GM18508 (cell line): ENCODE data around the gene AP4B1.

ENCODE experiments used
- ATAC-seq: cut with Tn5 transposase; IDR thresholded peaks from one replicate; pipeline ENCODE4 v1.9.1; 2021; ENCODE audit warnings: moderate number of reproducible peaks; ENCODE audit not compliant: insufficient read depth, unreplicated experiment

Gene AP4B1

DNA sequence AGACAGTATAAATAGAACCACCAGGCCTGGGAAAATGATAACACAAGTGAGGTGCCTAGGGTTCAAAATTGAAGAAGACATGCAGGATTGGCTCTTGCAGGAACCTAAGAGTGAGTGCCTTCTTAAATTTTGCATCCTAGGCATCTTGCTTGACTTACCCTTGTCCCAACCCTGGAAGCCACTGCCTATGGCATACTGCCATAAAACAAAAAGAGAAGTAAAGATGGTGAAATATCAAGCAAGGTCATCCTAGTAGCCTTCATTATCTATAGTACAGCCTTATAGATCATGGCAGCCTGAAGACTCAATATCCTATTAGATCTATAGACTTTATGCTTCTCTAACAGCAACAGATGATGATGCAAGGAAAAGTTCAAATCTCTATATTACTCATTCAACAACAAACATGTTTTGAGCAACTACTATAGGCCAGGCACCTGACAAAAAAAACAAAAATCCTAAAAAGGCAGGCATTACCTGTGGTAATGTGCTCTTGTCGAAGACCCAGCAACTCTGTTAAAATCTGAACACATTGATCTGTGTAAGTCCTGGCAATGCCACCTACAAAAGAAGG lies 6.3 kb downstream of the AP4B1 start:
- no peak for ATAC-seq

DNA sequence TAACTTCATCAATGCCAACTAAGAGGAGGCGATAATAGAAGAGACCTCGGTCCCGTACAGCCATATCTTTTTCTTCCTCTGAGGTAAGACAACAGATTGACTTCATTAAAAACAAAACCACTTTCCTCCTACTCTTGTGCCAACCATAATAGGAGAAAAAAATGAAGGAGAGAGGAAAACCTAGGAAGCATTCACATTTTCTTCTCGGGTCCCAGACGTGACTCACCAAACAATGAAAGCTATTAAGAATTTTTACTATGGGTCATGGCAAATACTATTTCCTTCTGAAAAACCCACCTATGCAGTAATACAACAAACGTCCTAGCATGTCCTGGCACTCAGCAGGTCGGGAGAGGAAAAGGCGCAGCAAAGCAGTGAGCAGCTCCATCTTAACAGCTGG lies 8.6 kb downstream of the AP4B1 start:
- no peak for ATAC-seq

DNA sequence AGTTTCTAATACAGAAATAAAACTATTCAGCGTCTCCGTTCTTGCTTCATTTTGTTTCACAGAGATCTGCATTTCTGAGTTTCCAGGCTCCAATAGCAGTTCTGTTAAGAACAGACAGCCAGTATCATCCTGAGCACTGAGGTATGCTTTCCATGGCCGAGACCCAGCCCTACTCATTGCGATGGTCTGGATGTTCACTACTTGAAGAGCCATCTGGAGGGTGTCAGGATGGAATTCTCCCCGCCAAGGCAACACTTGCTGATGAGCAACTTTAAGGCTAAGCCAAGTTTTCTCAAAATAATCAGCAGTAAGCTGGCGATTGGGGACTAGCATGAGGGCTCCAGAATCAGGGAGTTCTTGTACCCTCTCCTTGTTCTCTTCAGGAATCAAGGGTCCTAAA lies 9.5 kb downstream of the AP4B1 start:
- no peak for ATAC-seq

DNA sequence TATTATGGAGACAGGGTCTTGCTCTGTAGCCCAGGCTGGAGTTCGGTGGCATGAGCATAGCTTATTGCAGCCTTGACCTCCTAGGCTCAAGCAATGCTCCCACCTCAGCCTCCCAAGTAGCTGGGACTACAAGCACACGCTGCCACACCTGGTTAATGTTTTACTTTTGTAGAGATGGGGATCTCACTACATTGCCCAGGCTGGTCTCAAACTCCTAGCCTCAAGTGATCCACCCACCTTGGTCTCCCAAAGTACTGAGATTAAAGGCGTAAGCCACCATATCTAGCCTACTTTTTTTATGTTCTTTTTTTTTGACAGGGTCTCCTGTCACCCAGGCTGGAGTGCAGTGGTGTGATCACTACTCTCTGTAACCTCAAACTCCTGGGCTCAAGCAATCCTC lies 11.3 kb downstream of the AP4B1 start:
- ATAC-seq = no peak

DNA sequence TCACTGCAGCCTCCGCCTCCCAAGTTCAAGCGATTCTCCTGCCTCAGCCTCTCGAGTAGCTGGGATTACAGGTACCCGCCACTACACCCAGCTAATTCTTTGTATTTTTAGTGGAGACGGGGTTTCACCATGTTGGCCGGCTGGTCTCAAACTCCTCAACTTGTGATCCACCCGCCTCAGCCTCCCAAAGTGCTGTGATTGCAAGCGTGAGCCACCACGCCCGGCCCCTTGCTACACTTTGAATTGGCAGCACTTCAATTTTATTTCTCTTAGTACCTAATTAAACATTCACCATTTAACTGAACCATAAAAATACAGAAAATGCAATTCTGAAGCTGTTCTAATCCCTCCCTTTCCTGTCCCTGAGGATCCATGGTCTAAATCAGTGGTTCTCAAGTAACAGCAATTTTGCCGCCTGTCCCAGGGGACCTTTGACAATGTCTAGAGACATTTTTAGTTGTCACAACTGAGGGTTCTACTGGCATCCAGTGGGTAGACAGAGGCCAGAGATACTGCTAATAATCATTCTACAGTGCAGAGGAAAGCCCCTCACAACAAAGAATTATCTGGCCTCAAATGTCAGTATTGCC lies 12.9 kb downstream of the AP4B1 start:
- no peak for ATAC-seq

DNA sequence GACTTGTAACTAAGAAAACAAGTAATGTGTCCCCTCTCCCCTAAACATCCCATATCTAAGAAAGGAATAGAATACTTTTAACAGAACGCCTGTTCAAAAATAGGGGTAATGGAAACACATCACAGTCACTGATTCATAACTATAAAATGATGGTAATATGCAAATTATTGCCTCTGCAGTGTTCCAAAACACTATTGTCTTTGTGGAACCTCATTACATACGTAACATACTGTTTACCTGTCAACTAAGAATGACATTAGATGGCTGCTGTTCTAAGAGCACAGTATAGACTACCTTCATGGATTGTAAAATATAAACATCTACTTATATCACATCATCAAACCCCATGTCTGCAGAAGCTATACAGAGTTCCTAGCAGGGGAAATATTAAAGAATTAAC lies 13.8 kb downstream of the AP4B1 start:
- ATAC-seq = no peak

DNA sequence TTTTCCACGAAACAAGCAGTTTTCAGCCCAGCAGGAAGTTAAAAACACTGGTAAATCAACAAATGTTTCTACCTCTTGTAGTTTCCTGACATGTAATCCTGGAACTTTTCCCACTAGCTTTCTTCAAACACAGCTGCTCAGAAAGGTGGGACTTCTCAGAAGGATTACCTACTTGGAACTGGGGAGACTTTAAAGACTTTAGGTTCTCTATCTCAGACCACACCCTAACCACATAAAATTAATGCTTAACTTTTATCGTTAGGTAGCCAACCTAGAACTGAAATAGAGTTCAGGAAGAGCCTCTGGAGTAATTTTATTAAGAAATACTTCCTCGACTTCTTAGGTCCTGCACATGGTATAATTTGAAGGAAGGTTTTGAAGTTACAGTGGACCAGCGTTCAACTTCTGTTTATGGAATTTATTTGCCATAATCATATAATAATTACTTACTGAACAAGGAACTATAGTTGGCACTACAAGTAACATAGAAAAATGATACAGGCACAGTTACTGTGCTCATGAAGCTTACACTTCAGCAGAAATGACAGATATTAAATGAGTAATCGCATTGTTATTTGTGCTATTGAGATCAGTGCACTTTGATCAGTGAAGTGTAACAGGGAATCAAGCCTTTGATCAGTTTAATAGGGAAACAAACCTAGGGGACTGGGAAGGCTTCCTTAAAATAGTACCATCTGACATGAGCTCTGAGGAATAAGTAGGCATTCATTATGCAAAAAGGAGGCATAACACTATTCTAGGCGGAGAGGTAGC lies 17.0 kb downstream of the AP4B1 start, which contains the start of gene BCL2L15:
Gene BCL2L15 (minus strand): TSS at position 180 of the 774 bp plus-strand sequence. CDS start 206 bp downstream, outside the sequence.
- no peak for ATAC-seq

DNA sequence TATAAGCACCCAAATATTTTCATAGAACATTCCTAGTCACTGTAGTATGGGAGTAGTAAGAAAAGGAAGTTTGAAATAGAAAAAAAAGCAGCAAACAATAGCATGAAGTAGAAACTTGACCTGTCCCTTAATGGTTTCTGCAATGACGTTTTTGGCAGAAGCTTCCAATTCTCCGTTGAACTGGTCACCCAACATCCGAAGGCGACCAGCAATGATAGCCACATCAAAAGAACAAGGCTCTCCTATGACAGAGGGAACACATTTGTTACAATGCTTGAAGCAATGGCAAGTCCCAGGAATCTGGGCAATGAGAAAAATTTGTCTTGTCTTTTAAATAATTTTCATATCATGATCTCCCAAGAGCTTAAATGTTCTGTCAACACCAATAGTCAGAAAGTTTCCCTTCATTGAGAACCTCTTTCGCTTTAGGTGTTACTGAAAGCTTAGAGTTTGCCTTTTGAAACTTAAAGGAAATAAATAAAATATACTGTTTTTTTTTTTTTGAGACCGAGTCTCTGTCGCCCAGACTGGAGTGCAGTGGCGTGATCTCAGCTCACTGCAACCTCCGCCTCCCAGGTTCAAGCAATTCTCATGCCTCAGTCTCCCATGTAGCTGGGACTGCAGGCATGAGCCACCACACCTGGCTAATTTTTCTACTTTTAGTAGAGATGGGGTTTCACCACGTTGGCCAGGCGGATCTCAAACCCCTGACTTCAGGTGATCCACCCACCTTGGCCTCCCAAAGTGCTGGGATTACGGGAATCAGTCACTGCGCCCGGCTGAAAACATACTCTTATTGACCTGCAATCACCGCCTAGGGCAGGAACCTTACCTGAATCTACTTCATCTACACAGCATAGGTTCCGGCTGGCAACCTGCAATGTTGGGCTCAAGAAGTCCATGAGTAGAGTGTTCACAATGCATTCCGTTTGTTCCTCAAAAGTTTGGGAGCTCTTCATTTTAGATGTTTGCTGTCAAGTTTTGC lies 17.9 kb downstream of the AP4B1 start:
- no peak for ATAC-seq

DNA sequence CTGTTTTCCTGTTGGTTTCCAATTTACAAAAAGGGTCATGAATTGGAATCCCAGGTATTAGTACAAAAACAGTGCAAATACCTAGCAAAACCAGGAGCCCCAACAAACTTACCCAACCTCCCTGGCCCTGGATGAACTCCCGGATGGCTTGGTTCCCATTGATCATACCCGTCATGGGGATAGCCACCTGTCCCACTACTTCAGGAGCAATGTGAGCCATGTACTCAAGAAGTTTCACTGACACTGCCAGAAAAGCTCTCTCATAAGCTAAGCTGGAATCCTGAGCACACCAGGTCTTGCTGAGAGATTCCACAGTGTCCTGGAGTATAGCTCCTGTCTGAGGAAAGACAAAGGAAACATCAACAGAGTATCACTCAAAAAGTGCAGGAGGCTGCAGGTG lies 22.9 kb downstream of the AP4B1 start:
- ATAC-seq = no peak

DNA sequence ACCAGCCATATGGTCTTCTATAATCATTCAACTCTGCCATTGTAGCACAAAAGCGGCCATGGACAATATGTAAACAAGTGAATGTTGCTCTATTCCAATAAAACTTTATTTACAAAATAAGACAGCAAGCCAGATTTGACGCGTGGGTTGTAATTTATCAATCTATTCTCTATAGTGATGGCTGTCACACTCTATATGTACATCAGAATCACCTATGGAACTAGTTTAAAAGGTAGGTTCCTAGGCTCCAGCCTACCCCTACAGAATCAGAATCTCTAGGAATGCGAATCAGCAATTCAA lies 24.9 kb downstream of the AP4B1 start:
- ATAC-seq = no peak

DNA sequence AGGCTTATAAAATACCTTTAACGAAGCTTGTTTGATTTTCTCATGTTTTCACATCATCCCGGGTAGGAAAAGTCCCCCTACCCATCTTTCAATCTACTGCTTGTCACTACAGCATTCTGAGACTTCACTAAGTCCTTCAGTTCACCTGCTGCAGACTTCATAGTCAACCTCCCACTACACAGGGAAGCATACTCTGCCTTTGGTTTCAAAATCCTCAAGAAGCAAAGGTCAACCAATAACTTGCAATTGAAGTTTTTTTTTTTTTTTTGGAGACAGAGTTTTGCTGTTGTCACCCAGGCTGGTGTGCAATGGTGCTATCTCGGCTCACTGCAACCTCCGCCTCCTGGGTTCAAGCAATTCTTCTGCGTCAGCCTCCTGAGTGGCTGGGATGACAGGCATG lies 28.4 kb downstream of the AP4B1 start:
- ATAC-seq = no peak

DNA sequence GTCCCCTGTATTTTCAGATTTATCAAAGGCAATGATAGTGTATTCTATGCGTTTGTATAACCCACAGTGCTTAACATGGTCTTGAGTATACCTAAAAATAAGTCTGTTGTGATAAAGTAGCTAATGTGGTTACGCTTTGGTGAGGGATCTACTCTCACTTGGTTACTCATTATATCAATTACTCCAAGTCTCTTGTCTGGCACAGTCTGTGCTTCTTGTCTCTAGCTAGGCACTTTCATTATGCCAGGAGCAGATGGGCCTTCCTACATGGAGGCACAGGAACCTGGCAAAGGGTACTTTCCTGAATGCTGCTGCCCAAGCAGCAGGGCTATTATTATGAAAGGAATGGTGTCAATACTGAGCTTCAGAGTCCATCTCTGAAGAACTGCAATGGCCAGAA lies 28.9 kb downstream of the AP4B1 start:
- ATAC-seq = peak; percentile 47

DNA sequence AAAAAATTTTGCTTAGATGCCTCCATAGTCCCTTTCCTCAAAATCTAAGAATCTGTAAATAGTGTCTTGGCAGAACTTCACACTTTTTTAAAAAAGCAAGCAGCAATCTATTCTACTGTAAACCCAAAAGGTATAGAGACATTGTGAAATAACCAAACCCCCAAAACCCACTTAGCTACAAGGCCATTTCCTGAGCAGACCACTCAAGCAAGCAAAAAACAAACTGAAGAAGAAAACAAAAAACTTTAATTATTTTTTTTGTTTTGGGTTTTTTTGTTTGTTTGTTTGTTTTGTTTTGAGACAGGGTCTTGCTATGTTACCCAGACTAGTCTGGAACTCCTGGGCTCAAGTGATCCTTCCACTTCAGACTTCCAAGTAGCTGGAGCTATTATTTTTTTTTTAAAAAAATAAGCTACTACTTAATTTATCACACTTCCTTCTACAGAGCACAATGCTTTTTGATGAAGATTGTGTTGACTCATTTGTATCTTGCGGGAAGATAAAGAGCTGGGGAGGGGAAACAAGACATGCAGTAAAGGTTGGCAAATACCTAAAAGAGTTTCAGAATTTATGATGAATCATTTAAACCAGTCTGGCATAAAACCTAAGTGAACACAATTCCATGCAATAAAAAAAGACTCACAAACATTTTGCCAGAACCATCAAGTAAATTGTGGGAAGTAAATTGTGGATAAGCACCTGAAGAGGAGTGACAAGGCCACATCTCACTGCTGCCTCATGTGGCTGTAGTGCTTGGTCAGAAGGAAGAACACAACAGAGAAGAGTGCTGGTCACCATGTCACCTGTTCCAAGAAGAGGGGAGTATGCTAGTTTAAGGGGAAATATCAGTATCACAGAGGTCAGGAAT lies 30.4 kb downstream of the AP4B1 start:
- no peak for ATAC-seq

DNA sequence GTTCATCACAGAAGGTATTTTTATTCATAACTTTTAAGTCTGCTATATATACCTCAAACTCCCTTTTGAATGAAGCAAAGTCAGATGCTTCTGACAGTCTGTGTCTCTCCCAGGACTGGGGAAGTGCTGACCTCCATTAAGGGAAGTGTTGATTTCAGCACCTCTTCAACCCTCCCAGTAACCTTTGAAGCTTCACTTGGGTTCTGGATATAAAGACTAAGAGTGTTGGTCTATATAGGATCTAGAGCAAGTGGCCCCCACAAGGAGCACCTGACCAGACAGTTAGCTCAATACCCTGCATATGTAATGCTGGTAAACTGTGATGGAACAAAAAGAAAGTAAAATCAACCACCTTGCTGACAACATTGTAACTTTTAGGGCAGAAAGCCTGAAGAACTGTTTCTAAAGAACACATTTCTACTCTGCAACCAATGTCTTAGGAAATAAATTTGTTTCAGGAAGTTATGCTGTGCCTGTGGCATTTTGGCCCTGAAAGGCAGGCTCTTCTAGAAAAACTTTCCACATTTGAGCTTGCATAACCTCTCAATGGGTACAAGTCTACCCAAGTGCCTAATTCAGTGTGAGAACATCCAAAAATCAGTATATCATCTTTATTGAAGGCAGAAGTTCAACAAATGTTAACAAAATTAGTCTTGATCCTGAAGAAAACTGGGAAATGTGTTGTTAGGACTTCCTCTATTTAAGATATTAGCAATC lies 32.2 kb downstream of the AP4B1 start:
- ATAC-seq = no peak

DNA sequence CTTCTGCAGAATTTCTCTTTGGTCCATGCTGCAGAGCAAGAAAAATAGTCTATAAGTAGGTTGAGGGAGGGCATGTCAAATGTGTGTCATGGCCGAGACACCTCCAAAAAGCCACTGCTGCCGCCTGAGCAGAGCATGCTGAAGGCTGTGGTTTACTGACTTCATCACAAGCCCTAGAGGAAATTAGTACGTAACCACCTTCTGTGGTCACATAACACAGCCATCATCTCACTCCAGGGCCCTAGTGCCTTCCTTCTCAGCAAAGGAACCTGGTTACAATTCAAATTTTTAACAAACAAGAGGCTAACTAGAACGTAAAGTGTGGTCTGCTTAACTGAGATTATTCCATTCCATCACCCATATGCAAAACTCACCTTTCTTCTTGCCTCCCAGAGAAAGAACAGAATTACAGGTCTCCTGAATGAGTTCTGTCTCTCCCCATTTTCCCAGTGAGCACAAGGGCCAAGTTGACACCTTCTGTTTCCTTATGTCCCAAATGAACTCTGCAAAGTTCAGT lies 32.9 kb downstream of the AP4B1 start, which contains the start of gene PTPN22:
Gene PTPN22 (minus strand): TSS at position 116 of the 517 bp plus-strand sequence.
- peak; percentile 76 for ATAC-seq

DNA sequence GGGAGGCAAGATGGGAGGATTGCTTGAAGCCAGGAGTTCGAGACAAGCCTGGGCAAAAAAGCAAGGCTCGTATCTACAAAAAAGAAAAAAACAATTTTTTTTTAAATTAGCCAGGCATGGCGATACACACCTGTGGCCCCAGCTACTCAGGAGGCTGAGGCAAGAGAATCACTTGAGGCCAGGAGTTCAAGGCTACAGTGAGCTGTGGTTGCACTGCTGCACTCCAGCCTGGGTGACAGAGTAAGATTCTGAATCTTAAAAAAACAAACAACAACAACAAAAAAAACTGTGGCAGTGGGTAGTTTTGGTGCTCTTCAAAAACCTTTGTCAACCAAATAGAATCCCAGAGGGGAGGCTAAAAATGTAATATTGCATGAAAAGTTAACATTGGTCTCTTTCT lies 33.8 kb downstream of the AP4B1 start:
- no peak for ATAC-seq

DNA sequence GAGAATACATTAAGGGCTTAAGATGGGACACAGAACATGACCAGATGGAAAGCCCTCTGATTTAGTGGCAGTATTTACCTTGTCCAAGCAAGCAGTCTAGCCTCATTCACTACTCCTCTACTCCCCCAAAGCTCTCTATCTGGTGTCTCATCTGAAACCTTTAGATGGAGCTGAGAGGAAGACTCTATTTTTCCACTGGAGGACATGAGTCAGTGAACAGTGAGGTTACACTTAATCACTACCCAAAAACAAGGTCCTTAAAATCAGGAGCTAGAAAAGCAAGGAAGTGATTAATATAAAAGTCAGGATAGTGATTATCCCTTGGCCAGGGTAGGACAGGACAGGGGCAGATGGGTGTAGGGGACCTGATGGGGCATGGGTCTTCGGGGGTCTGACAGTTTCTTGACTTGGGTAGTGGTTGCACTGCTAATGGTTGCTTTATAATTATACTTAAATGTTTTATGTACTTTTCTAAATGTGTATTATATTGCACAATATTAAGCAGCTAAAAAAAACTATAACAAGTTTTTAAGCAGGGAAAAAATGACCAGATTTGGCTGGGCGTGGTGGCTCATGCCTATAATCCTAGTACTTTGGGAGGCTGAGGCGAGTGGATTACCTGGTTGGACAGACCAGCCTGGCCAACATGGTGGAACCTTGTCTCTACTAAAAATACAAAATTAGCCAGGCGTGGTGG lies 36.1 kb downstream of the AP4B1 start:
- ATAC-seq = no peak

DNA sequence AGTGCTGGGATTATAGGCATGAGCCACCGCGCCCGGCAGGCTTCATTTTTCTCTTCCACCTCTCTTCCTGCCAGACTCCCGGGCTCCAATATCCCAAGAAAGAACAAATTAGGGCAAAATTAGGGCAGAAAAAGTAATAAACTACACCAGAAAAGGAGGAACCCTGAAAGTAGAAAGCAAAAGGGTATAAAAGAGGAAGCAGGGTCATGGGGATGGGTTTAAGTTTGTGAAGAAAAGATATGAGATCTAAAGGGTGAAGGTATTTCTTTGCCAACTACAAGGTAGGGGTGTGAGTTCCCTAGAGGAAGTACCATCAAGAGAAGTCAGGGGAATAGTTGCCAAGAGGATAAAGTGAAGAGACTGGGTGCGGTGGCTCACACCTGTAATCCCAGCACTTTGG lies 43.0 kb downstream of the AP4B1 start:
- no peak for ATAC-seq
